ENCODE measurements around the gene SNX9.
A peak's percentile ranks its signal among the peaks of the same experiment; 100 is the strongest.
"Not testable (repeated sequence)": the region's sequence is repeated elsewhere in the genome, so short reads cannot be mapped to it uniquely, and the experiment has no call there.

Gene SNX9

DNA sequence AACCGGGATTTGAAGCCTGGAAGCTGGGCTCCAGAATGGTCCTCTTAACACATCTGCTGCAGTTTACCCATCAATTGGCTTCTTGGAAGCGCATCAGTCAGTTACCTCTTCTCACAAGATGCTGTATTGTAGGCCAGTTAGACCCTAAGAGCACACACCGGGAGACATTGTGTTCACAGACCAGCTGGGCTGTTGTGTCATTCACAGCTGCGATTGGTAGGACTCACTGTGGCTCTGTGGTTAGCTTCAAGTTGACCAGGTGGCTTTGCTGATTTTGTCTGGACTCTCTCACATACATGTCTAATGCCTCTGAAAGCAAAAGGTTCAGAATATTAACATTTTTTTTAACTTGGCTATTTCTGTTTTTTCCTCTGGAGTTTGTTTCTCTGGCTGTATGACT lies 64.8 kb downstream of the SNX9 start:
- no peak for DNase-seq (ENCODE audit: low spot score)

DNA sequence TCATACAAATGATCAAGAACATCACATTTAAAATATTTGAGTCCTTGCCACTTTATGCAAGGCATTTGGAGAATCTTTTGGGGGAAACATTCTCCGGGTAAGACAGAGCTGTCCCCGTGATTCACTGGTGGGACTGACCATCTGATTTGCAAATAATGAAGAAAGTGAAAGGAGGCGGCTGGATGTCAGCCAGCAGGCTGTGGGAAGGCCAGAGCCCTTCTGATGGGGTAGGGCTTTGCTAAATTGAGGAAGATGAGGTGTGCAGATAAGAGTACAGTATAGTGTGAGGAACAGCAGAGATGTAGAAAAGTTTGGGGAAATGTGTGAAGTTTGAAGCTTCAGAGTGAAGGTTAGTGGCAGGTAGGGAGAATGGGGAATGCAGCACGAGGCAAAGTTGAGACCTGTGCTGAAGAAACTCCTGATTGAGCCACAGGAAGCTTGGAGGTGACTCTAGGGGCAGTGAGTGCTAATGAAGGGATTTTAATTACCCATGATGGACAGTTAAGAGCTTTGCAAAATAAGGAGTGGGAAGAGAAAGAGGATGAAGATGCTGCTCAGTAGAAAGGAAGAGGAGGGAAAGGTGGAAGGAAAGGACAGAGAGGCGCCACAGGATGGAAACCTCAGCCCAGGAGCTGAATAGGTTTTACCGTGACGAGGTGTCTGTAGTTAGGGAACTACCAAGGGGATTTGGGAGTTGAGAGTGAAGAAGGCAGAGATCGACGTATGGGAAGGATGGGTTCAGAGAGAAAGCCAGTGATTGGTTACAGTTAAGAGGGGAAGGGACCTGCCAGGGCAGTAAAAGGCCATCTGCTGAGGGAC lies 68.7 kb downstream of the SNX9 start:
- no peak for DNase-seq (ENCODE audit: low spot score)

DNA sequence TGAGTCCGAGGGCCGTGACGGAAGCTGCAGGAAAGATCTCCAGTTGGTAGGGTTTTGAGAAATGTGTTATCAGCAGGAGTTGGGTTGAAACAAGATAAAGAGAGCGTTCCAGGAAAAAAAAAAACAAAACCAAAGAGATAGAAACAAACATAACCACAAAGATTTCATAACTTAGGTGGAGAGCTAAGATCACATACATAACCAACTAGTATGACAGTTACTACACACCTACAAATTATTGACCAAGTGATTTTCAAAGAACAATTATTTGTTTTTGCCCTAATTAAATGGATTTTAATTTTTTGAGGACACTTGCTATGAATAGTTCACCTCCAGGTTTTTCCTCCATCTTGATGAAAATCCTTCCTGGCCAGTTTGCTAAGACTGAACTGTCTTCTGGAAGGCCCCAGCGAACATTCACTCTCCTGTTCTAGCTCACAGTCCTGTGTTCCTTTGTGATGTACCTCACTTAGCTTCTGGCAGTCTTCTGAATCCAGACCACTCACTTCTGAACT lies 69.4 kb downstream of the SNX9 start:
- no peak for DNase-seq (ENCODE audit: low spot score)

DNA sequence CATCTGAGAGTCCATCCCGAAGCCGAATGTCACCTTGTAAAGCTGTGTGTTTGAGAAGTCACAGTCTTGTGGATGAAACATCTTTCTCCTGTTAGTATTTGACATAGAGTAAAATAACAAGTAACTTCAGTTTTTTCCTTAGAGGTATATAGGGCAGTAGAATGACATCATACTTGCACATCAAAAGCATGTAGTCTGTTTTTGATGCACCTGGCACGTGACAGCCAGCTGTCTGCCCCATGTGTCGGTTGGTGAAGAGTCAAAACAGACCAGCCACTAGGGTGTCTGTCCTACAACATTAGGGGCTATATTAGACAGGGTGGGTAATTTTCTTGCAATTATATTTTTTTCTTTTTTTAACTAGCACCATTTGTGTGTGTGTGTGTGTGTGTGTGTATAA lies 70.2 kb downstream of the SNX9 start:
- no peak for DNase-seq (ENCODE audit: low spot score)

DNA sequence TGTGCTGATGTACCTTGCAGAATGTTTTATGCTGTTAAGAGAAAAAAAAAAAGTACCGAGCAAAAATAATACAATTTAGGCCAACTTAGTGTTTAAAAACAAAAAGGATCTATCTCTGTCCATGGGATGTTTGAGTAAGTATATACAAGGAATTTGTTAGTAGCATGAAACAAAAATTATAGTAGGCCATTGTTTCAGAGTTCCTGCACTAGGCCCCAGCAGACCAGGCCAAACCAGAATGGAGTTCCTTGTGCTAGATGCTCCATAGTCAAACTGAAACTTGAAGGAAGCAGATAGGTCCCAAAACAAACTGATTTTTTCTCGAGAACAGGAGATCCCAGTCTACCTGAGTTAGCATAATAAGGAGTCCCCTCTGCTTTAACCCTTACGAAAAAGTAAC lies 72.5 kb downstream of the SNX9 start:
- no peak for DNase-seq (ENCODE audit: low spot score)

DNA sequence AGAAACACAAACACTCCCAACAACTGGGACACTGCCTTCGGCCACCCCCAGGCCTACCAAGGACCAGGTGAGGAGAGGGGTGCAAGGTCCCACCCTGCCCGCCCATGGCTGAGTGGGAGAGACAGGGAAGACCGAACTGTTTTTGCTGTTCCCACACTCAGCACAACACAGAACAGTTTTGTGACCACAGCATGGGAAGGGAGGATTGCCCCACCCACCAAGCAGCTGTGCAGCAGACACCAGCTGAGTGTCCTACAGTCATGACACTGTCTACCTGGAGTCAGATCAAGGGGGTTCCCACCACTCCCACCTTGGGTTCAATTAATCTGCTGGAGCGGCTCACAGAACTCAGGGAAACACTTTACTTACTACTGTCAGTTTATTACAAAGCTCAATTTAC lies 73.9 kb downstream of the SNX9 start:
- DNase-seq (ENCODE audit: low spot score) = no peak

DNA sequence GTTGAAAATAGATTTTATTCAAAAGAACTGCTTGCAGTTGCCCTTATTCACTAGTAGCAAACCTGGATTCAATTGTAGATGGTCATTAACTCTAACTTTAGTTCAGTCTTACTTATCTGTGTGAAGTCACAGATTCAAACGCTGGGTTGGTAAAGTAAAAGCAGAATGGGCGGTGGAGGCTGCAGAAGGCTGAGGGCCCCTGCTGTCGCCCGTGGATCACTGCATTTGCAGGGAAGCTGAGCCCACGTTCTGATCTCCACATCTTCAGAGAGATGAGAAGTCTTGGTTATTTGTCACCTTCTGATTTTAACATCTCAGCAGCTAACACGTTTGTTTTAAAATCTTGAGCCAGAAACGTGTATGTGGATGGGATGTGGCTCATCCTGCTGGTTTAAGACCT lies 75.1 kb downstream of the SNX9 start:
- DNase-seq (ENCODE audit: low spot score) = peak; percentile 76

DNA sequence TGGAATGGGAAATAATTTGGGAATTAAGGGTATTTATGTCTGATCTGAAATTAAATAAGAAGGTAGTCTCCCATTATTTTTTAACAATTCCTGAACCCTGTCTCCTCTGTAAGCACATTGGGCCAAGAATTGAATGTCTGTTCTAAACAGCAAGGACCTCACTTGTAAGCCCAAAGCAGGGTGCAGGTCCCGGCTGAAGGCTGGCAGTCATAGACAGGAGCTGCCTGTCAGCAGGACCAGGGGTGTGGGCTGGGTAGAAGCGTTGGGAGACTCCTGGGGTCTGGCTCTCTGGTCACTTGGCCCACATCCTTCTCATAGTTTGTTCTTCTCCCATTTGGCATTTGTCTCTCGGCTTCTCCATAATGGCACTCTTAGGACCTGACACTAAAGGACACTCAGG lies 75.6 kb downstream of the SNX9 start:
- DNase-seq (ENCODE audit: low spot score) = no peak

DNA sequence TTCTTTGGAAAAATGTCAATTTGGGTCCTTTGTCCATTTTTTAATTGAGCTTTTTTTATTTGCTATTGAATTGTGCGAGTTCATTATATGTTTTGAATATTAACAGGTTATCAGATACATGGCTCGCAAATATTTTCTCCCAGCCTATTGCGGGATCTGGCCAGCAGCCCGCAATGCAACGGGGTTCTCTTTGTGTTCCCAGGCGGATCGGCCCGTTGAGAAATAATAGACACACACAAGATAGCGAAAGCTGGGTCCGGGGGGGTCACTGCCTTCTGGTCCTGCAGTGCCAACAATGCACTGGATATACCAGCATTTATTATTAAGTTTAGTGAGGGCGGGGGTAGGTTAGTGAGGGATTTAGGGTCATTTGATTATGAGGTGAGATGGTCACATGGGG lies 77.2 kb downstream of the SNX9 start:
- DNase-seq (ENCODE audit: low spot score) = not testable (repeated sequence)

DNA sequence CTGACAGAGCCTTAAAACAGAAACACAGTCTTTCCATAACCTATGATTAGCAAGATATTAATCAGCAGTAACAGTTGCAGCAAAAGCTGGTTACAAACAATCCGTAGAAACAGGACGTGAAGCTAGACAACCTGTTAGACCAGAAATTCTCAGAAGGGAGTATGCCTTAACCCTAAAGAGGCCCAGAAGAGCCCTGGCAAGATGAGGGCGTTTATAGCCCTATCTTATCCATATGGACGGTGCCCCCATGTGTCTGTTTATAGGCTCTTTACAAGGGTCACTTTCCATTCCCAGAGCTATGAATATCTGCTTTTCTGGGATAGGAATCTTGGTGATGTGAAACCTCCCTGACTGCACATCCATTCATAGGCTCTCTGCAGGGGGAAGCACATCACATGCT lies 77.7 kb downstream of the SNX9 start:
- DNase-seq (ENCODE audit: low spot score) = not testable (repeated sequence)

DNA sequence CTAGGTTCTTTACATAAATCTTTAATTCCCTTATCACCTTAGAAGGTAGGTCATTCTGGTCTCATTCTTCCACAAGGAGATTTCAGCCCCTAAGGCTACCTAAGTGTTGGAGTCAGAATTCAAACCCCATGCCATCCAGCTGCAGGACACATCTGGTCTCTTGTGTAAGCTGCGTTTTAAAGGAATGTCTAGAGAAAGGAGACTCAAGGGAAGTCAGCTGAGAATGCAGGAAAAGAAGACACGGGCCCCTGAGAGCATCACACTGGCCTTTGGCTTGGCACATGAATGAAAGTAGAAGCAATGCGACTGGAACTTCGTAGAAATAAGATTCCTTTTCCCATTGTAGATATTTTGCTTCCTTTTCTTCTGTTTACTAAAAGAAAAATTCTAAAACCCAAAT lies 82.0 kb downstream of the SNX9 start:
- DNase-seq (ENCODE audit: low spot score) = no peak

DNA sequence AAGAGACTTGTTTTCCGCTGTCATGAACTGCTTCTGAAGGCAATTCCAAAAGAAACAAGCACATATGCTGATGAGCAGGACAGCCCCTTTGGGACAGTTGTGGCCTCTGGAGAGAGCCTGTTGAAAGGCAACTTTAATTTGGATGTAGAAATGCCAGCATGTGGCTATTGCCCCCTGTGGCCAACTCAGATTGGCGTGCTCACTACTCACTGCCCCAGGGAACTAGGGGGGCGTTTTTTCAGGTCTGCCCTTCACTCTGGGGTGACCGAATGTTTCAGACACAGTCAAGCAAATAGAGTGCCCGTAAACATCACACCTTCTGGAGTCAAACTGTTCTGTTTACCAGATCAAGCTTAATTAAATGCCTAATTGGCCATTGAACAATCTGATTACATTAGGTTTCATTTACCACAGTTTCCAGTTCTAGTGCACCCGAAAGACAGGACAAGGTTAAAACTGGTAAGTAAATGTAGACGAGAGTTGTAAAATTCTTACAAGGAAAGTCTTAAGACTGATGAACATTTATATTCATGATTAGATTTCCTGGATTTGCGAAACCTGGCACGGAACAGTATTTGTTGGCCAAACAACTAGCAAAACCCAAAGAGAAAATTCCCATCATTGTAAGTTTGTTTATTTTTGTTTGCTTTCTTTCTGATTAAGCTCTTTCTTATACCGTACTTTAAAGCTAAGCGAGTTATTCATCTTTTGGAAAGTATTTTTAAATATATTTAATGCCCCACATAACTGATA lies 82.7 kb downstream of the SNX9 start:
- DNase-seq (ENCODE audit: low spot score) = no peak

DNA sequence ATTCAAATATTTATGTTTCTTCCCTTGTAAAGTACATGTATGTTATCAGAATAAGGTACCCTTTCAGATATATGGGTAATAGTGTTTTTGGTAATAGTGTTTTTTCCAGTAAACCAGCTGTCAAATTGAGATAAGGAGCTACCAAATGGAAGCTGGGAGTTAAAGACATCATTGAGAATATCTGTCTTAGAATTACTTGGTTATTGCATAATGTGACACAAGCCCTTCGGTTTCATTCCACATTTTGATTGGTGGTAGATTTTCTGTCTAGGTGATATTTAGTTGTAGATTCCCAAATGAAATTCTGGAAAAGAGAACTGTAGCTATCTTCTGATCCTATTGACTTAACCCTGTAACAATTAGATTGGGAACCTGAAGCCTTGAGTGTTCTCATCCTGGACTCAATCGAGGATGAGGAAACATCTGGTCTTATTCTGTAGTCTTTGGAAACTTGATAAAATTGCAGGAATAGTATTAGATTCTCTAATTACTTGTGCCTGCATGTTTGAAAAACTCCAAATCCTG lies 83.6 kb downstream of the SNX9 start:
- no peak for DNase-seq (ENCODE audit: low spot score)

DNA sequence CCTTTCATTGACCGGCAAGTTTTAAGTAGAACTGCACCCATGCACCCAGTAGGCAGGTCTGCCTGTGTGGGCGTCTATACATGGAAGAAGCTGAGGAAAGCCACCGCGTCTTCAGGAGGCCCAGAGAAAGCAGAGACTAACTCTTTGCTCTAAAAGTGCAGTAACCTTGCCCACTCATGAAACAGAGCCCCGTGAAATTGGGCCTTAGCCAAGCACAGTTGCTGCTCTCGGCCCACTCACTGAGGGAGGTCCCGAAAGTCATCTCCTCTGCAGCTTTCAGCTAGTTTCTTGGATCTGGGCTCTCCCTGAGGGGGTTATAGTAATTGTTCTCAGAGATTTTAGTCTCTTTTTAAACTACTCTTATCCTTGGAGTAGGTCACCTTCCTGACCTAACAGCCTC lies 84.6 kb downstream of the SNX9 start:
- DNase-seq (ENCODE audit: low spot score) = no peak

DNA sequence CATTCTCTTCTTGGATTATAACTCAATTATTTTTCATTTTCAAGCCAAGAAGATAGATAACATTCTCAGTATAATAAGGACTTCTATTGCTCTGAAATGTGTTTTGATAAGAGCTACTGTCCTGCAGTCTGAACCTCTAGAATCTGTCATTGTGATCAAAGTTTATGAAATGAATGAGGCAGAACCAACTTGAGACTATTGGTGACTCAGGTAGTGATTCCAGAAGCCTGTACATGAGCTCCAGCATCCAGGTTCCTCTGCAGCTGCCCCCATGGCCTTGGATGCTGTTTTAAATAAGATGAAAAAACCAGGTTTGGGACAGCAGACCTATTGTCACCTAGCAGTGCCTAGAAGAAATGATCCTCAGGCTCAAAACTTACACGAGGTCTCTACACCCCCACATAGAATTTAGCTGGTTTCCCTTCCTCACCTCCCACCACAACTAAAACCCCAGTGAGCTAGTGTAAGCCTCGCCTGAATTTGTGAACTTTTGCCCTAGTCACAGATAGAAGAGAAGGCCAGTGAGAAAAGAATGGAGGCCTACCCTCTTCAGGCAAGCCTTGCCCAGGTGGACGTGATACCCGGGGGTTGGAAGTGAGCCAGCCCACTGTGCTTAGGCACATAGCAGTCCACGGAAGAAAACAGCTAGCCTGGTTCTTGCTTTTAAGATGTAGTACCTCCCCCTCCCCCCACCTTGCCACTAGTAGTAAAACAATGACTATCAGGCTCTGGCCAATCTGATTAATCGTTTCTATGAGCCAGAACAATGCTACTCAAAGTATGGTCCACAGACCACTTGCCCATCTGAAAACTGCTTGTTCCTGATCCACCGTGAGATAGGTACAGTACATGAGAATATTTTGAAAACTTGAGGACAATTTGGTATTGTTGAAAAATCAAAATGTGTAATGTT lies 85.6 kb downstream of the SNX9 start:
- no peak for DNase-seq (ENCODE audit: low spot score)

DNA sequence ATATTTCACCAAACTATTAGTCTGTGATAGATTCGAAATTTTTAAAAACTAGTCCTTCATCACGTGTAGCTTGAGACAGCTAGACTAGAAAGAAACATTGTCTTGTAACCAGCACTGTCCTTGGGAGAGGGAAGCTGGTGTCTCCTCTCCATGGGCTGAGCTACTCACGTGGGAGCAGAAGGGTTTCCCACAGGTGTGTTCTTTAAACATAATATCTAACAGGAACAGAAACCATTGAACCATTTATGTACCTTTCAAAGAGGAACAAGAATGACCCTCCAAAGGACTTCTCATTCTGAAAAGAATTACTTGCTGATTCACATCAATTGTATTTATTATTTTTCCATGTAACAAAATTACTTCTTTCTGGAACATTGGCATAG lies 86.2 kb downstream of the SNX9 start:
- no peak for DNase-seq (ENCODE audit: low spot score)

DNA sequence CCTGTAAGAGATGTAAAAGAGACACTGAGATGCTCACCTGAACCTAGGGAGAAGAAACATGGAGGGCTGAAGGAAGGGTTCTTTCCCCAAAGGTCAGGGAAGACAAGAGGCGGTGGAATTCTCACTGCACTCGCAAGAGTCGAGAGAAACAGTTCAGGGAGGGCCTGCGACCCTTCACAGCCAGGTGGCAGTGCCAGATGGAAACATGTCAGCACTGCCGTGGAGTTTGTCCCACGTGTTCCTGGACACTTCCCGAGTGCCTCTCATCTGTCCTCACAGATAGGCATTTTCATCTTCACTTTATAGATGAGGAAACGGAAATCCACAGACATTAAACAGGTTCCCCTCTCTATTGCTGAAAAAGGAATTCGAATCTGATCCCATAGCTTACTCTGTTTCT lies 88.2 kb downstream of the SNX9 start:
- no peak for DNase-seq (ENCODE audit: low spot score)

DNA sequence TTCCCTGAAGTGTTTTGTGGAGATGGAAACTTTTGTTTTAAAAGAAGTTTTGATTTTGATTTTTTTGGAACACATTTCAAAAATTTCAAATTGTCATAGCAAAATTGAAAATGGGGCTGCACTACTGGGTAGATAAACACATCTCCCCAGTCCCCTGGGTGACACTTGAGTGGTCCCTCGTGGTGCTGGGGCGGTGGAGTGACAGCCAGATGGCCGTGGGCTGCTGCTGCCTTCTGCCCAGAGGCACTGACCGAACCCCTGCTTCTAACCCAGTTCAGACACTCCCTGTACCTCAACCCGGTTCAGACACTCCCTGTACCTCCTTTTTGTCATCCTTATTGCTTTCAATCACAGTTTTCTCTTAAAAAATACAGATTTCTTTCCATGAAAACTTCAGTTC lies 88.7 kb downstream of the SNX9 start:
- DNase-seq (ENCODE audit: low spot score) = no peak

DNA sequence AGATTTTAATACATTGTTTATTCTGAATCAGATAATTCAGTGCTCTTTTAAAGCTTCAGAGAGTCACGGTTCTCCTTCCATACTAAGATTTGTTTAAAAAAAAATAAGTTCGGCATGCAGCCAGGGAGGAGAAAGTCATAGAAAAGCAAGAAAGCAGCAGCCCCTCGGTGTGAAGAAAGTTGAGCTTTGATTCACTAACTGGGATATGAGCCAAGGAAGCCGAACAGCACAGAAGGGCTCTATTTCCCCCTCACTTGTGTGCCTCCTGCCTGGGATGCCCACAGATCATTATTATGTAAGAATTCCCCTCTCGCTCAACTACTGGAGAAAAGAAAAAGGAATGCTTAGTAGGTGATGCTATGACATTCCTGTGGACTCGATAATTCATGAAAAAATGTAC lies 89.3 kb downstream of the SNX9 start:
- DNase-seq (ENCODE audit: low spot score) = peak; percentile 81

DNA sequence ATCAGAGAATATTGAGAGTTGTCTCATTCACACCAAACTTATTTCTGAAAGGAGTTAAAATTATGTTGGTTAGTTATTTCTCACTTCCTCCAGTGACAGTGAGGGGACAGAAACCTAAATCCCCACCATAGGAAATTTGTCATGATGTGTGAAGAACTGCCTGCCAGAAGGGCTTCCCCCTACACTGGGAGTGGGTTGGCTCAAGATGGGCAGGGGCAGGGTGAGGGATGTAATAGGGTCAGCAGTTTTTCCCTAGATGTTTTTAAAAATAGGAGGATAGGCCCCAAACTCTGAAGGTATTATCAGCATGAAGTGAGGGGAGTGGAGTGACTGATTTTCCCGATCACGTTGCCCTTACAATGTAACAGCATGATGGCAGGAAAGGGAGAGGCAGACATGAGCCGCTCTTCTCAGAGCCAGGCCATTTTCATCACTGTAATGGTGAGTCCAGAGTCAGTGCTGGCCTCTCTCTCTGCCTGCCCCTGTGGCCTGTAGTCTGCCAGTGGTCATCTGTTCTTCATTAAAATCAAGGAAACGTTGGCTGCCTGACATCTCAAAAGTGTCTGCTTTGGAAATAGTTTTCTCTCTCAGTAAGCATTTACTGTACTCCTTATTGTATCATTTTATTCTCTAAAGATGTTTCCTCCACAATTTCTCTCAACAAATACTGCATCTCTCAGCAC lies 98.8 kb downstream of the SNX9 start:
- DNase-seq (ENCODE audit: low spot score) = no peak

DNA sequence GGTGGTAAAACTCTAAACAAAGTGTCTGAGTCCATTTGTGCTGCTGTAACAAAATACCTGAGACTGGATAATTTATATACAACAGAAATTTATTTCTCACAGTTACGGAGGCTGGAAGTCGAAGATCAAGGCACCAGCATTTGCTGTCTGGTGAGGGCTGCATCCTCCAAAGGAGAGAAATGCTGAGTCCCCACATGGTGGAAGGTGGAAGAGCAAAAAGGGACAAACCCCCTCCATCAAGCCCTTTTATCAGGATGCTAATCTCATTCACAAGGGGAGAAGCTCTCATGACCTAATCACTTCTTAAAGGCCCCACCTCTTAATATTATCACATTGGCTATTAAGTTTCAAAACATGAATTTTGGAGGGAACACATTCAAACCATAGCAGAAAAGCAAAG lies 102.7 kb downstream of the SNX9 start:
- DNase-seq (ENCODE audit: low spot score) = no peak

DNA sequence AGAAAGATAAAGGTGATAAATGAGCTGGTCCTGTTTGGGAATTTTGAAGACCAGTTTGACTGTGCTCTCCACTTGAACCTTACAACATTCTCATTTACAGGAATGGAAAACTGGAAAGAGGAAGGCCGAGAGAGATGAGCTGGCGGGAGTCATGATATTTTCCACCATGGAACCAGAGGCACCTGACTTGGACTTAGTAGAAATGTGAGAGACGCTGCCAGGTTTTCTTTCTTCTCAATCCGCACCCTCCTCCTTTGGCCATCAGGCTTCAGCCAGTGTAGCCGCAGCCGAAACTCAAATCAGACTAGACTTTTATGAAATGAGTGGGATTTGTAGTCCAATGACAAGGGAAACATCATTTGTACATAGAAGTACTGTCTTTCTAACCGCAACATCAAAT lies 104.0 kb downstream of the SNX9 start:
- DNase-seq (ENCODE audit: low spot score) = no peak

Measured in putamen (tissue), 1 donor.